Coronary artery (tissue), 2 donors: Measurements from ENCODE around the gene PIK3IP1.

Experiments
- DNase-seq: peaks from one replicate; pipeline ENCODE4 v3.0.0-alpha.2; 2017; ENCODE audit warnings: low spot score
- H3K27ac ChIP-seq, 2 donors: fragments of 200-600 bp; sonication (generic); one replicate each; pipeline ENCODE4 v1.5.1; 2016 to 2019
- H3K4me3 ChIP-seq: fragments of 200-600 bp; sonication (generic); 2 replicates; pipeline ENCODE4 v1.5.1; 2016; ENCODE audit warnings: mild to moderate bottlenecking, moderate library complexity
- CTCF ChIP-seq: fragments of 200-600 bp; sonication (generic); IDR thresholded peaks from one replicate; pipeline ENCODE4 v1.5.1; 2019; ENCODE audit warnings: antibody characterized with exemption

Gene PIK3IP1

GRCh38 chr22:31262312-31263133, 29.8 kb downstream of the PIK3IP1 start:
- no peak for DNase-seq
- Histone ChIP-seq H3K4me3 (no peak overlapping the region), H3K27ac (no peak overlapping the region)
- no peak for TF ChIP-seq CTCF

- DNase-seq: no peak
- Histone ChIP-seq H3K27ac (no peak overlapping the region), H3K4me3 (no peak overlapping the region)
- TF ChIP-seq CTCF: no peak
These were observed 31.8 kb downstream of the PIK3IP1 start for GRCh38 chr22:31260474-31260856.

- Histone ChIP-seq H3K27ac (no peak overlapping the region), H3K4me3 (no peak overlapping the region)
- no peak for DNase-seq
- TF ChIP-seq CTCF: no peak
These were observed 32.4 kb downstream of the PIK3IP1 start for GRCh38 chr22:31259798-31260473.

GRCh38 chr22:31253949-31254348, 38.3 kb downstream of the PIK3IP1 start:
- no peak overlapping the region for H3K4me3 ChIP-seq
- no peak overlapping the region for H3K27ac ChIP-seq
- no peak for TF ChIP-seq CTCF
- no peak for DNase-seq

- H3K4me3 ChIP-seq: no peak overlapping the region
- TF ChIP-seq CTCF: no peak
- no peak for DNase-seq
- no peak overlapping the region for H3K27ac ChIP-seq
These were observed 41.3 kb downstream of the PIK3IP1 start for GRCh38 chr22:31250740-31251600.

GRCh38 chr22:31248965-31249958, 43.0 kb downstream of the PIK3IP1 start:
- TF ChIP-seq CTCF: no peak
- Histone ChIP-seq H3K4me3 (peak overlapping the region; percentile 71), H3K27ac (peak overlapping the region; percentile 44 to 72)
- no peak for DNase-seq
